ENCODE measurements around the gene SLC36A3. TPM values are rescaled to one million over a fixed set of nuclear protein-coding genes. Genes with fewer than 3 reads are reported as not detected.
"Not testable (repeated sequence)": the region's sequence is repeated elsewhere in the genome, so short reads cannot be mapped to it uniquely, and the experiment has no call there.

SLC36A3 gene
- polyA plus RNA-seq (2013, experiment 1 of 2; ENCODE audit: insufficient read length), result not detected
- not detected for polyA plus RNA-seq (2013, experiment 2 of 2; ENCODE audit: insufficient read length)

DNA sequence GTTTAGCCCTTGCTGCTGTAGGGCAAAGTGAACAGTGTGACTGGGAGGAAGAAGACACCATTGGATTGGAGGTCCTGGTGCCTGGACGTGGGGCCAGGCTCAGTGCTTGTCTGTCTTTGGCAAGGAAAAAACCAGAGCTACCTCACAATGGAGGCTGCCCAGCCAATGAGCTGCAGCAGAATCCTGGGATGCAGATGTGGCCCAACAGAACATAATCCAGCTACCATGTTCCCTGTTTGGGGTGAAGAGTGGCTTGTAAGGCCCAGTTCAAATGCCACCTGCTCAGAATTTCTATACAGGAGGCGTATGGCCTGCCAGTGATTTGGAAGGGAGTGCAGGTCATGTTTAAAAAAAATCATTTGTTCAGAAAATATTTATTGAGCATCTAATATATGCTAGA lies at the start of gene SLC36A3:
Gene SLC36A3, minus strand, starts transcription at position 101 of the 400 bp plus-strand sequence. CDS start 412 bp downstream, outside the sequence.
- no peak for DNase-seq

GRCh38 chr5:151351671-151352070 lies 48.1 kb upstream of the SLC36A3 start:
- no peak for DNase-seq

- no peak for DNase-seq
These were observed 45.2 kb upstream of the SLC36A3 start for GRCh38 chr5:151348789-151349188.

- DNase-seq, result no peak
These were observed 43.8 kb upstream of the SLC36A3 start, which contains the start of gene SLC36A2 for GRCh38 chr5:151347369-151347768. SLC36A2 (minus strand) TSS chr5:151347559; CDS start chr5:151347460, 99 bp downstream.

- peak; percentile 3 for DNase-seq
These were observed 42.4 kb upstream of the SLC36A3 start for GRCh38 chr5:151345808-151346478.

GRCh38 chr5:151345187-151345807 lies 41.7 kb upstream of the SLC36A3 start:
- no peak for DNase-seq

DNA sequence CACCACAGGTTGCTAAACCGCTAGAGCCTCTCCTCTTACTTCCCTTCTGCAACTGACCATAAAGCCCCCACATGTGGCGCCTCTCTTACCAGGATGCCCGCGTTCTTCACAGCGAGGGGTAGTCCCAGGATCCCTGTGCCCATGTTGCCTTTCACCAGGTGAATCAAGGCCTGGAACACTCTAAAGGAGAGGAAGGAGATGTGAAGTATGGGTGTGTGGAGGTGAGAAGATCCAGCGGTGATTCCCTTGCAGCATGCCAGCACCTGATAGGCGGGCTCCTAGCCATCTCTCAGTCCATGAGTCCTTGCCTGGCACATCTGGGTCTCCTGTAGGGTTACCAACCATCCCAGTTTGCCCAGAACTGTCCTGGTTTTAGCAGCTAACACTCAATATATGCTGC lies 40.5 kb upstream of the SLC36A3 start:
- no peak for DNase-seq

GRCh38 chr5:151340004-151340403 lies 36.4 kb upstream of the SLC36A3 start:
- no peak for DNase-seq

DNA sequence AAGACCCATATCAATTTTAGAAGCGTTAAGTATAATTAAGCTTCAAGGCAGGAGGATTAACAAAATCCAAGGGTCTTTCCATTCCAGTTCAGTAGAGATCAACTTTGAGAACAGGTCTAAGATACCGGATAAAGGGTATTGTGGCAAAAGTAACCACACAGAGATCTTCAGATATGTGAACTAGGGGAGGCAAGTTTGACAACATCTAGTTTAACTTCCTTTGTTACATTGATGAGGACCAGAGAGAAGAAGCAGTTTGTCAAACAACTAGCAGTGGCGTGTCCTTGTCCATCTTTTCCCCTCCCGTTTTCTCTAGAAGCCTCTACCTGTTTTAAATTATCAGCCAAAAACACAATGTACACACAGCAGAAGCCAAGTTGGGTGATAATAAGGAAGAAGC lies 35.2 kb upstream of the SLC36A3 start:
- no peak for DNase-seq

DNA sequence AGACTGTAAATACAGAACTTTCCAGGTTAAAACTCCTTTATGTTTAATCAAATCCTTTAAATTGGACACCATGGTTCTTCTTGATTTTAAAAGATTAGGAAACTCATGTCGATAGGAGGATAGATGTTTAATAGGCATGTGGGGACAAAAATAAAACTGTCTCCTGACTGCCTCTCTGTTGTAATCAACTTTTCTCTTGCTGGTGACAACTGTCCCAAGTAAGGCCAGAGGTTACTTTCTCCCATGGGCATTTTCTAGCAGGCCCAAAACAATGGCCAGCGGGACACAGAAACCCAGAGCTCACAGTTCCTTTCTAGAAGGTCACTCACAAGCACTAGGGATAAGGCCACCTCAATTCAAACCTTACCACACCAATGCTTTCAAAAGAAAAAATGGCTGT lies 29.3 kb upstream of the SLC36A3 start:
- no peak for DNase-seq

GRCh38 chr5:151328734-151329133 lies 25.2 kb upstream of the SLC36A3 start:
- no peak for DNase-seq

- no peak for DNase-seq
These were observed 24.0 kb upstream of the SLC36A3 start for GRCh38 chr5:151327585-151327984.

- DNase-seq, result no peak
These were observed 22.7 kb upstream of the SLC36A3 start for GRCh38 chr5:151326266-151326665.

GRCh38 chr5:151320481-151320880 lies 16.9 kb upstream of the SLC36A3 start:
- no peak for DNase-seq

GRCh38 chr5:151318850-151319732 lies 15.5 kb upstream of the SLC36A3 start:
- no peak for DNase-seq

- DNase-seq, result no peak
These were observed 14.3 kb upstream of the SLC36A3 start for GRCh38 chr5:151317871-151318270.

GRCh38 chr5:151315998-151316597 lies 12.5 kb upstream of the SLC36A3 start:
- DNase-seq, result peak; percentile 65

GRCh38 chr5:151313357-151313756 lies 9.8 kb upstream of the SLC36A3 start:
- no peak for DNase-seq

DNA sequence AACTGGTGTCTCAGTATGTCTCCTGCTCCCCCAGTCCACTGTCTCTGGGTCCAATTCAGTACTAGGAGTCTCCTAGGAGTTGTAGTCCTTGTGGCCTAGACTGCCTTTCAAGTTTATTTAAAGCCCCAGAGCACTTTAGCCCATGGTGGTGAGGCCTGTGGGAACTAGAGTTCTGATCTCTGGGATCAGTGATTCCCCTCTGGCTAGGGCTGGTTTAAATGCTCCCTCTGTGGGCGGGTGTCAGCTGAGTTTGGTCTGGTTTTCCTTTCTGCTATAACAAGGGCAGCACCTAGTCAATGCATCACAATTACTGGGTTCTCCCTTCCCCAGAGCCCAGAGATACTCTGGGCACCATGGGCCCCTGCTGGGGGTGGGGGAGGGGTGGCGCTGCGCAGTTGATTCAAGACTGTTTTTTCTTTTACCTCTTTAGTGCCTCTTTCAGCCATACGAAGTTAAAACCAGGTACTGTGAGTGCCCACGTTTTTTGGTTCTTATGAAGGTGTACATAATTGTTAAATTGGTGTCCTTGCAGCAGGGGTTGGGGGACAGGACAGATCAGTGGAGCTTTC lies 9.3 kb upstream of the SLC36A3 start:
- no peak for DNase-seq

DNA sequence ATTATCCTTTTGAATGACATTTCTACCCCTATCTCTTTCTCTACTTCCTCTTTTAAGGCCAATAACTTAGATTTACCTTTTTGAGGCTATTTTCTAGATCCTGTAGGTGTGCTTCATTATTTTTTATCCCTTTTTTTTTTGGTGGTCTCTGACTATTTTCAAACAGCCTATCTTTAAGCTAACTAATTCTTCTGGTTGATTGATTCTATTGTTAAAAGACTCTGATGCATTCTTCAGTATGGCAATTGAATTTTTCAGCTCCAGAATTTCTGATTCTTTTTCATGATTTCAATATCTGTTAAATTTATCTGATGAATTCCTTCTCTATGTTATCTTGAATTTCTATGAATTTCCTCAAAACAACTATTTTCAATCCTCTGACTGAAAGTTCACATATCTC lies 7.4 kb upstream of the SLC36A3 start:
- no peak for DNase-seq

DNA sequence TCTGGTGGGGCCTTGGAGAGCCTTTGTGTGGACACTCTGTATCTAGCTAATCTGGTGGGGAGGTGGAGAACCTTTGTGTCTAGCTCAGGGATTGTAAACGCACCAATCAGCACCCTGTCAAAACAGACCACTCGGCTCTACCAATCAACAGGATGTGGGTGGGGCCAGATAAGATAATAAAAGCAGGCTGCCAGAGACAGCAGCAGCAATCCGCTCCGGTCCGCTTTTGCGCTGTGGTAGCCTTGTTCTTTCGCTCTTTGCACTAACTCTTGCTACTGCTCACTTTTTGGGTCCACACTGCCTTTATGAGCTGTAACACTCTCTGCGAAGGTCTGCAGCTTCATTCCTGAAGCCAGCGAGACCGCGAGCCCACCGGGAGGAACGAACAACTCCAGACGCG lies 6.3 kb upstream of the SLC36A3 start:
- not testable (repeated sequence) for DNase-seq

GRCh38 chr5:151309266-151309665 lies 5.7 kb upstream of the SLC36A3 start:
- not testable (repeated sequence) for DNase-seq
